GM19463 (cell line): Measurements from ENCODE around the gene PLXNA1.

ENCODE experiments used
- ATAC-seq: cut with Tn5 transposase; IDR thresholded peaks from one replicate; pipeline ENCODE4 v1.9.1; 2021; ENCODE audit warnings: mild to moderate bottlenecking, moderate library complexity; ENCODE audit not compliant: unreplicated experiment

Gene PLXNA1

GRCh38 chr3:126982471-126983175 is at the start of gene PLXNA1:
Gene PLXNA1 (plus strand): TSS chr3:126983115. CDS start chr3:126988594, 5,479 bp downstream.
- ATAC-seq: peak; percentile 69

- no peak for ATAC-seq
These were observed 48.8 kb upstream of the PLXNA1 start for GRCh38 chr3:126934031-126934531.

- no peak for ATAC-seq
These were observed 47.9 kb upstream of the PLXNA1 start for GRCh38 chr3:126934991-126935390.

GRCh38 chr3:126935756-126936509 is 47.0 kb upstream of the PLXNA1 start:
- no peak for ATAC-seq

GRCh38 chr3:126936853-126937425 is 46.0 kb upstream of the PLXNA1 start:
- no peak for ATAC-seq

GRCh38 chr3:126937533-126937932 is 45.4 kb upstream of the PLXNA1 start:
- ATAC-seq: no peak

GRCh38 chr3:126937973-126938372 is 44.9 kb upstream of the PLXNA1 start:
- no peak for ATAC-seq

GRCh38 chr3:126938520-126939337 is 44.2 kb upstream of the PLXNA1 start:
- no peak for ATAC-seq

- no peak for ATAC-seq
These were observed 43.6 kb upstream of the PLXNA1 start for GRCh38 chr3:126939338-126939718.

GRCh38 chr3:126939733-126940132 is 43.2 kb upstream of the PLXNA1 start:
- ATAC-seq: no peak

- no peak for ATAC-seq
These were observed 41.1 kb upstream of the PLXNA1 start for GRCh38 chr3:126941721-126942270.

GRCh38 chr3:126944089-126944965 is 38.6 kb upstream of the PLXNA1 start:
- no peak for ATAC-seq

- no peak for ATAC-seq
These were observed 37.7 kb upstream of the PLXNA1 start for GRCh38 chr3:126945171-126945721.

- no peak for ATAC-seq
These were observed 37.0 kb upstream of the PLXNA1 start for GRCh38 chr3:126945891-126946290.

GRCh38 chr3:126946405-126946804 is 36.5 kb upstream of the PLXNA1 start:
- ATAC-seq: no peak

- ATAC-seq: no peak
These were observed 35.5 kb upstream of the PLXNA1 start for GRCh38 chr3:126947429-126947828.

- ATAC-seq: no peak
These were observed 33.9 kb upstream of the PLXNA1 start for GRCh38 chr3:126948980-126949535.

GRCh38 chr3:126951561-126951960 is 31.4 kb upstream of the PLXNA1 start:
- no peak for ATAC-seq
